HFFc6 (cell line): ENCODE measurements around the gene ANKH. TPM values are rescaled to one million over a fixed set of nuclear protein-coding genes. Genes with fewer than 3 reads are reported as not detected.

Experiments
- DNase-seq: peaks from one replicate; pipeline ENCODE4 v3.0.0-alpha.2; 2018
- H3K27ac Mint-ChIP-seq: 2 replicates; pipeline ENCODE4 v1.8.0; 2020; ENCODE audit warnings: mild to moderate bottlenecking, mixed read lengths
- H3K27me3 Mint-ChIP-seq: 2 replicates; pipeline ENCODE4 v1.8.0; 2021; ENCODE audit warnings: mild to moderate bottlenecking, moderate library complexity, mixed read lengths; ENCODE audit not compliant: insufficient read depth
- H3K36me3 Mint-ChIP-seq: 2 replicates; pipeline ENCODE4 v1.8.0; 2021; ENCODE audit warnings: low read depth, mixed read lengths
- H3K4me1 Mint-ChIP-seq: 2 replicates; pipeline ENCODE4 v1.8.0; 2020; ENCODE audit warnings: low read depth, mixed read lengths
- H3K4me3 Mint-ChIP-seq: 2 replicates; pipeline ENCODE4 v1.8.0; 2020; ENCODE audit warnings: mild to moderate bottlenecking, moderate library complexity, mixed read lengths
- H3K9me3 Mint-ChIP-seq: 2 replicates; pipeline ENCODE4 v1.8.0; 2020; ENCODE audit warnings: mild to moderate bottlenecking, mixed read lengths
- CTCF ChIP-seq: fragments of 200-600 bp; sonication (generic); IDR thresholded peaks from 2 replicates; pipeline ENCODE4 v1.5.0; 2021; ENCODE audit warnings: antibody characterized with exemption, mild to moderate bottlenecking
- total RNA-seq, 6 experiments: library from RNA; stranded (reverse); fragmentation: NEBNext Ultra II Directional; extraction: Animal tissue kit (Norgen Biotek cat#: 25700); gene quantifications; 2 replicates in 1 of 6; 3 replicates in 5 of 6; pipeline ENCODE4 v1.2.3, GENCODE V29; 2021

Gene ANKH
- total RNA-seq, 6 experiments from 2014 or later: 32.5 to 35.7 (median 33.0) TPM

GRCh38 chr5:14778792-14779070 lies 92.8 kb downstream of the ANKH start:
- DNase-seq: no peak
- no peak overlapping the region for H3K27ac Mint-ChIP-seq
- no peak overlapping the region for H3K4me3 Mint-ChIP-seq
- no peaks in the 10 kb centered on the region for H3K9me3 Mint-ChIP-seq
- no peaks in the 10 kb centered on the region; the same call in 1 of the 2 replicates for H3K36me3 Mint-ChIP-seq
- no peak for TF ChIP-seq CTCF
- H3K27me3 Mint-ChIP-seq: no peaks in the 10 kb centered on the region; the same call in 1 of the 2 replicates
- H3K4me1 Mint-ChIP-seq: peaks cover 31% of the 10 kb centered on the region

- H3K4me1 Mint-ChIP-seq: peaks cover 31% of the 10 kb centered on the region
Measured at GRCh38 chr5:14777932-14778791, 93.4 kb downstream of the ANKH start.

GRCh38 chr5:14777187-14777586 lies 94.4 kb downstream of the ANKH start:
- Mint-ChIP-seq H3K4me1 (peaks cover 31% of the 10 kb centered on the region), H3K27me3 (no peaks in the 10 kb centered on the region; the same call in 1 of the 2 replicates), H3K4me3 (no peak overlapping the region), H3K9me3 (no peaks in the 10 kb centered on the region), H3K27ac (no peak overlapping the region), H3K36me3 (no peaks in the 10 kb centered on the region; the same call in 1 of the 2 replicates)
- no peak for DNase-seq
- no peak for TF ChIP-seq CTCF

More at GRCh38 chr5:14777932-14778791, 93.4 kb downstream of the ANKH start:
- Mint-ChIP-seq H3K27me3 (no peaks in the 10 kb centered on the region; the same call in 1 of the 2 replicates), H3K36me3 (no peaks in the 10 kb centered on the region; the same call in 1 of the 2 replicates), H3K27ac (no peak overlapping the region), H3K9me3 (no peaks in the 10 kb centered on the region), H3K4me3 (no peak overlapping the region)
- no peak for DNase-seq
- no peak for TF ChIP-seq CTCF

DNA sequence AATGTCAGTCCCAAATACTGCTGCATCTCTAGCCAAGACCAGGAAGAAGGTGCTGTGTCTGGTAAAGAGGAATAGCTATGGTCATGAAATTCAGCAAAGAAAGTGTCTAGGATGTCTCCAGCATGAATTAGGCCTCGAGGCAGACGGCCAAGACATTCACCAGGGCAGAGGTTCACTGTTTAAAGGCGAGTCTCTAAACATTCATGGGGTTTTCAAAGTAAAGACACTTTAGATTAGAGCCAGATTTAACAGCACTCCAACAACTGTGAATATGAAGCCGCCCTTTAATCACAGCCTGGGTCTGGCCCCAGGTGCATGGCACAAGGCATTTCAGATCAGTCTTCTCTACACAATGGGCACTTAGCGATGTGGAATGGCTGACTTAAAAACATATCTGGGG lies 95.0 kb downstream of the ANKH start:
- Mint-ChIP-seq H3K9me3 (no peaks in the 10 kb centered on the region), H3K36me3 (no peaks in the 10 kb centered on the region; the same call in 1 of the 2 replicates), H3K4me1 (peaks cover 31% of the 10 kb centered on the region), H3K27ac (no peak overlapping the region), H3K27me3 (no peaks in the 10 kb centered on the region; the same call in 1 of the 2 replicates), H3K4me3 (no peak overlapping the region)
- DNase-seq: no peak
- no peak for TF ChIP-seq CTCF

DNA sequence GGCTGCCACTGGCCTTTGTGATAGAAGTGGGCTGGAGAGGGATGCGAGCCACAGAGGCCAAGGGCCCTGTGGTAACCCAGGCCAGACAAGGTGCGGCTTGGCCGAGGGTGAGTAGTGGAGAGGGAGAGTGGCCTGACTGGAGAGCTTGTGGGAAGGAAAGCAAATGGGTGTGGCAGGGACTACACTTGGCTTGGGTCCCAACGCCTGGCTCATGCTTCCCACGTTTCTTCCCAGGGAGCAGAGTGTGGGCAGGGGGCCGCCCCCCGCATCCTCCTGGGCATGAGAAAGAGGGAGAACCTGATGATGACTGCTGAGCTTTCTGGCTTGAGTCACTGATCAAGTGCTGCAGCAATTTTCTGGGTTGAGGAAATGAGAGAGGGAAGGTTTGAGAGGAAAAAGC lies 95.7 kb downstream of the ANKH start:
- no peaks in the 10 kb centered on the region for H3K9me3 Mint-ChIP-seq
- H3K27me3 Mint-ChIP-seq: no peaks in the 10 kb centered on the region; the same call in 1 of the 2 replicates
- H3K27ac Mint-ChIP-seq: no peak overlapping the region
- no peak overlapping the region for H3K4me3 Mint-ChIP-seq
- H3K4me1 Mint-ChIP-seq: peaks cover 27% of the 10 kb centered on the region
- no peaks in the 10 kb centered on the region; the same call in 1 of the 2 replicates for H3K36me3 Mint-ChIP-seq
- TF ChIP-seq CTCF: no peak
- no peak for DNase-seq
